ENCODE measurements around the gene SEC24B.

DNA sequence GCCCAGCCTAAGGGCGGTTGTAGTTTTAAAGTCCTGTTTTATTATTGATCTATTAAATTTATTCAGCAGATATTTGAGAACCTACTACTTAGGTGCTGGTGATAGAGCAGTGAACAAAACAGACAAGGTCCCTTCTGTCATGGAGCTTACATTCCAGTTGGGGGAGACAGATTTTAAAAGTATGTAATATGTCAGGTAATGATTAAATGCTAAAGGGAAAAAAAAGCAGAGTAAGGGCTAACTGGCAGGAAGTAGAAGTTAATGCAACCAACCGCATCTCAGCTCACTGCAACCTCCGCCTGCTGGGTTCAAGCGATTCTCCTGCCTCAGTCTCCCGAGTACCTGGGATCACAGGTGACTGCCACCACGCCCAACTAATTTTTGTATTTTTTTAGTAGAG lies 118.6 kb downstream of the SEC24B start:
- no peak for TF ChIP-seq CEBPB (IDR thresholded peaks at IDR 0.05)
- TF ChIP-seq EP300 (IDR thresholded peaks at IDR 0.05; ENCODE audit: borderline replicate concordance), result no peak
- TF ChIP-seq, protein P1, sequence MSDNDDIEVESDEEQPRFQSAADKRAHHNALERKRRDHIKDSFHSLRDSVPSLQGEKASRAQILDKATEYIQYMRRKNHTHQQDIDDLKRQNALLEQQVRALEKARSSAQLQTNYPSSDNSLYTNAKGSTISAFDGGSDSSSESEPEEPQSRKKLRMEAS (IDR thresholded peaks at IDR 0.05), result no peak
- TF ChIP-seq, protein P2, sequence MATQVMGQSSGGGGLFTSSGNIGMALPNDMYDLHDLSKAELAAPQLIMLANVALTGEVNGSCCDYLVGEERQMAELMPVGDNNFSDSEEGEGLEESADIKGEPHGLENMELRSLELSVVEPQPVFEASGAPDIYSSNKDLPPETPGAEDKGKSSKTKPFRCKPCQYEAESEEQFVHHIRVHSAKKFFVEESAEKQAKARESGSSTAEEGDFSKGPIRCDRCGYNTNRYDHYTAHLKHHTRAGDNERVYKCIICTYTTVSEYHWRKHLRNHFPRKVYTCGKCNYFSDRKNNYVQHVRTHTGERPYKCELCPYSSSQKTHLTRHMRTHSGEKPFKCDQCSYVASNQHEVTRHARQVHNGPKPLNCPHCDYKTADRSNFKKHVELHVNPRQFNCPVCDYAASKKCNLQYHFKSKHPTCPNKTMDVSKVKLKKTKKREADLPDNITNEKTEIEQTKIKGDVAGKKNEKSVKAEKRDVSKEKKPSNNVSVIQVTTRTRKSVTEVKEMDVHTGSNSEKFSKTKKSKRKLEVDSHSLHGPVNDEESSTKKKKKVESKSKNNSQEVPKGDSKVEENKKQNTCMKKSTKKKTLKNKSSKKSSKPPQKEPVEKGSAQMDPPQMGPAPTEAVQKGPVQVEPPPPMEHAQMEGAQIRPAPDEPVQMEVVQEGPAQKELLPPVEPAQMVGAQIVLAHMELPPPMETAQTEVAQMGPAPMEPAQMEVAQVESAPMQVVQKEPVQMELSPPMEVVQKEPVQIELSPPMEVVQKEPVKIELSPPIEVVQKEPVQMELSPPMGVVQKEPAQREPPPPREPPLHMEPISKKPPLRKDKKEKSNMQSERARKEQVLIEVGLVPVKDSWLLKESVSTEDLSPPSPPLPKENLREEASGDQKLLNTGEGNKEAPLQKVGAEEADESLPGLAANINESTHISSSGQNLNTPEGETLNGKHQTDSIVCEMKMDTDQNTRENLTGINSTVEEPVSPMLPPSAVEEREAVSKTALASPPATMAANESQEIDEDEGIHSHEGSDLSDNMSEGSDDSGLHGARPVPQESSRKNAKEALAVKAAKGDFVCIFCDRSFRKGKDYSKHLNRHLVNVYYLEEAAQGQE (IDR thresholded peaks at IDR 0.05; ENCODE audit: low read depth), result no peak
- no peak for TF ChIP-seq TCF12 (IDR thresholded peaks at IDR 0.05; ENCODE audit: low read depth)
- TF ChIP-seq RAD21 (IDR thresholded peaks at IDR 0.05; ENCODE audit: low read depth), result no peak
- TF ChIP-seq TAF1 (IDR thresholded peaks at IDR 0.05; ENCODE audit: low read depth), result no peak

Measured in Ishikawa (cell line).